Esophagus (tissue), 2 donors: Measurements from ENCODE around the gene NBEAL1. TPM values are rescaled to one million over a fixed set of nuclear protein-coding genes. Genes with fewer than 3 reads are reported as not detected.
"Not testable (repeated sequence)": the region's sequence is repeated elsewhere in the genome, so short reads cannot be mapped to it uniquely, and the experiment has no call there.

ENCODE experiments used
- H3K27ac ChIP-seq, 2 donors: one replicate each; pipeline ENCODE4 v1.5.1; 2013; ENCODE audit warnings: low read depth in 2 of 2, mild to moderate bottlenecking in 2 of 2, inconsistent platforms in 1 of 2, low read length in 1 of 2, moderate library complexity in 1 of 2
- H3K27me3 ChIP-seq, 2 donors: one replicate each; pipeline ENCODE4 v1.6.1; 2013; ENCODE audit warnings: low read length in 2 of 2, control low read depth in 1 of 2, mild to moderate bottlenecking in 1 of 2; ENCODE audit not compliant: insufficient read depth in 2 of 2, control insufficient read depth in 1 of 2
- H3K36me3 ChIP-seq, 2 donors: one replicate each; pipeline ENCODE4 v1.6.1; 2013; ENCODE audit warnings: low read length in 1 of 2; ENCODE audit not compliant: control insufficient read depth in 2 of 2, insufficient read depth in 2 of 2
- H3K4me1 ChIP-seq, 2 donors: one replicate each; pipeline ENCODE4 v1.6.1; 2013; ENCODE audit warnings: low read length in 1 of 2; ENCODE audit not compliant: control insufficient read depth in 2 of 2, insufficient read depth in 2 of 2
- H3K4me3 ChIP-seq, 2 donors: one replicate each; pipeline ENCODE4 v1.5.1; 2013; ENCODE audit warnings: low read length in 2 of 2, mild to moderate bottlenecking in 2 of 2, low read depth in 1 of 2, moderate library complexity in 1 of 2
- H3K9me3 ChIP-seq, 2 donors: one replicate each; pipeline ENCODE4 v1.6.1; 2013; ENCODE audit warnings: mild to moderate bottlenecking in 2 of 2, low read depth in 1 of 2, low read length in 1 of 2, moderate library complexity in 1 of 2; ENCODE audit not compliant: control insufficient read depth in 2 of 2, insufficient read depth in 1 of 2
- WGBS, 2 donors: extraction: QIAGEN DNeasy Blood & Tissue Kit; methylation state at CpG; one replicate each; pipeline ENCODE4 v1.1.7; 2013; 5-methylcytosine and 5-hydroxymethylcytosine counted together
- polyA plus RNA-seq, 2 donors: library from polyadenylated mRNA; stranded (reverse); fragments of 200-250 nt; gene quantifications; one replicate each; pipeline ENCODE4 v1.2.3, GENCODE V29; 2013
- donor health status: healthy with polysubstance abuse.
- donor health status: Bipolar disorder and iron deficiency.

Gene NBEAL1
- polyA plus RNA-seq, 2 donors, result 3.7 to 5.7 TPM

DNA sequence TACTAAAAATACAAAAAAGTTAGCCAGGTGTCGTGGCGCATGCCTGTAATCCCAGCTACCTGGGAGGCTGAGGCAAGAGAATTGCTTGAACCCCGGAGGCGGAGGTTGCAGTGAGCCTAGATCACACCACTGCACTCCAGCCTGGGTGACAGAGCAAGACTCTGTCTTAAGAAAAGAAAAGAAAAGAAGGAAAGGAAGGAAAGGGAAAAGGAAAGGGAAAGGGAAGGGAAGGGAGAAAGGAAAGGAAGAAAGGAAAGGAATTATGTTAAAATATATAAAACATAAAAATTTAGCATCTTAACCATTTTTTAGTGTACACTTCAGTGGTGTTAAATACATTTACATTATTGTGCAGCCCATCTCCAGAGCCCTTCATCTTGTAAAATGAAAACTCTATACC, 76.0 kb downstream of the NBEAL1 start:
- H3K4me3 ChIP-seq, H3K27me3 ChIP-seq, H3K9me3 ChIP-seq, H3K4me1 ChIP-seq, H3K27ac ChIP-seq, H3K36me3 ChIP-seq: not testable (repeated sequence)
- WGBS, 2 donors, result 95 to 97% methylated on average over 4 of the region's 4 CpGs

DNA sequence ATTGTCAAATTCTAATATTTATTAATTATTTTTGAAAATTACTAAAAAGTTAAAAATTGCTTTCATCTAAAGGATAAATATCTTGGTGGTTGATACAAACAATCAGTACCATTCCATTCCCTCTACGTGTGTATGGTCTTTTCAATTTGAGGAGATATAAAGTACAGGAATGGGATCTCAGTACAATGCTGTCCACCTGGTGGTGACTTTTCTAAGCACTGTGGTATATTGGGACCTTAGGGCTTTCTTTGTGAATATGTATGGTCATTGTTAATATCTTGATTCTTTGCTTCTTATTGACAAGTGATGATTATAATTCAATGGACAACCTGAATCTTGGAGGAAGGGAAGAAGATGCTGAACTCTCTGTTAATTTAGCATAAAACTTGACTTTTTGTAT, 83.1 kb downstream of the NBEAL1 start:
- Histone ChIP-seq H3K27me3 (no peaks in the 10 kb centered on the region), H3K4me1 (no peaks in the 10 kb centered on the region), H3K27ac (no peak overlapping the region), H3K36me3 (no peaks in the 10 kb centered on the region), H3K4me3 (no peak overlapping the region), H3K9me3 (no peaks in the 10 kb centered on the region)
- 70 to 85% methylated on average over 1 of the region's 1 CpG for WGBS, 2 donors

DNA sequence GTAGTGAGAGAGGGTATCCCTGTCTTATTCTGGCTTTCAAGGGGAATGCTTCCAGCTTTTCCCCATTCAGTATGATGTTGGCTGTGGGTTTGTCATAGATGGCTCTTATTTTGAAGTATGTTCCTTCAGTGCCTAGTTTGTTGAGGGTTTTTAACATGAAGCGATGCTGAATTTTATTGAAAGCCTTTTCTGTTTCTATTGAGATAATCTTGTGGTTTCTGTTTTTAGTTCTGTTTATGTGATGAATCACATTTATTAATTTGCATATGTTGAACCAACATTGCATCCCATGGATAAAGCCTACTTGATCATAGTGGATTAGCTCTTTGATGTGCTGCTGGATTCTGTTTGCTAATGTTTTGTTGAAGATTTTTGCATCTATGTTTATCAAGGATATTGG, 87.7 kb downstream of the NBEAL1 start:
- H3K27me3 ChIP-seq, H3K4me3 ChIP-seq, H3K36me3 ChIP-seq, H3K9me3 ChIP-seq, H3K27ac ChIP-seq, H3K4me1 ChIP-seq: not testable (repeated sequence)
- WGBS, 2 donors, result 65 to 71% methylated on average over 1 of the region's 1 CpG

DNA sequence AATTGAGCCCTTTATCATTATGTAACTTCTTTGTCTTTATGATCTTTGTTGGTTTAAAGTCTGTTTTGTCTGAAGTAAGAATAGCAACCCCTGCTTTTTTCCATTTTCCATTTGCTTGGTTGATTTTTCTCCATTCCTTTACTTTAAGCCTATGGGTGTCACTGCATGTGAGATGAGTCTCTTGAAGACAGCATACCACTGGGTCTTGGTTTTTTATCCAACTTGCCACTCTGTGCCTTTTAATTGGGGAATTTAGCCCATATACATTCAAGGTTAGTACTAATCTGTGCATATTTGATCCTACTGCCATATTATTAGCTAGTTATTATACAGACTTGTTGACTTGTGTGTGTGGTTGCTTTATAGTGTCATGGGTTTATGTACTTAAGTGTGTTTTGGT, 89.6 kb downstream of the NBEAL1 start:
- H3K27me3 ChIP-seq, result no peaks in the 10 kb centered on the region
- H3K27ac ChIP-seq, result no peak overlapping the region
- H3K9me3 ChIP-seq, result no peaks in the 10 kb centered on the region
- H3K4me1 ChIP-seq, result no peaks in the 10 kb centered on the region
- no peak overlapping the region for H3K4me3 ChIP-seq
- H3K36me3 ChIP-seq, result no peaks in the 10 kb centered on the region

GRCh38 chr2:203105996-203106395, 91.3 kb downstream of the NBEAL1 start:
- Histone ChIP-seq H3K27ac (no peak overlapping the region), H3K4me1 (no peaks in the 10 kb centered on the region), H3K9me3 (no peaks in the 10 kb centered on the region), H3K4me3 (no peak overlapping the region), H3K27me3 (no peaks in the 10 kb centered on the region), H3K36me3 (no peaks in the 10 kb centered on the region)

DNA sequence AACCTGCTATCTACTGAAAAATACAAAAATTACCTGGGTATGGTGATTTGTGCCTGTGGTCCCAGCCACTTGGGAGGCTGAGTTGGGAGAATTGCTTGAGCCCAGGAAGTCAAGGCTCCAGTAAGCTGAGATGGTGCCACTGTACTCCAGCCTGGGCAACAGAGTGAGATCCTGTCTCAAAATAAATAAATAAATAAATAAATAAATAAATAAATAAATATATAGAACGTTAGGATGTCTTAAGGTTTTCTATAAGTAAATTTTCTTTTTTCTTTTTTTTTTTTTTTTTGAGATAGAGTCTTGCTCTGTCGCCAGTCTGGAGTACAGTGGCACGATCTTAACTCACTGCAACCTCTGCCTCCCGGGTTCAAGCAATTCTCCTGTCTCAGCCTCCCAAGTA, 95.8 kb downstream of the NBEAL1 start:
- not testable (repeated sequence) for H3K4me3 ChIP-seq, H3K27ac ChIP-seq, H3K4me1 ChIP-seq, H3K36me3 ChIP-seq, H3K9me3 ChIP-seq, H3K27me3 ChIP-seq
- 71 to 73% methylated on average over 4 of the region's 4 CpGs for WGBS, 2 donors

DNA sequence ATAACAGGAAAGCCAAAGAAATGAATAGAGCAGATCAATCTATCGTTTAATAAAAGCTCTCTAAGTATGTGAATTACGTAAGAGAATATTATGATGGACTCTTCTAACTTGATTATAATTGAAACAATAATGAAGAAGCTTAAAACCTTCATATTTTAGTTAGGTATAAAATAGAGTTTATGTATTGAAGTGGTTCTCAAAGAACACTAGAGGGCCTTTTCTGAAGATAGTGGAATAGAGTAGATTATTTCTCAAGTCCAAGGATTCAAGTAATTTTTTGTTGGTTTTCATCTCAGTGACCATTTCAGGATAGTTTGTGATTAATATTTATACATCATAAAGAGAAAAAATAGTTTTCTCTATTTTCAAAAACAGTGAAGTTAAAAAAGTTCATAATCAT, 97.7 kb downstream of the NBEAL1 start:
- Histone ChIP-seq H3K9me3 (no peaks in the 10 kb centered on the region), H3K4me1 (no peaks in the 10 kb centered on the region), H3K4me3 (no peak overlapping the region), H3K36me3 (peaks cover 0 to 4% of the 10 kb centered on the region in 2 donors), H3K27ac (no peak overlapping the region), H3K27me3 (no peaks in the 10 kb centered on the region)
- 95 to 98% methylated on average over 2 of the region's 2 CpGs for WGBS, 2 donors

- H3K9me3 ChIP-seq, H3K4me1 ChIP-seq, H3K4me3 ChIP-seq, H3K27ac ChIP-seq, H3K36me3 ChIP-seq, H3K27me3 ChIP-seq: not testable (repeated sequence)
- WGBS, 2 donors, result 94 to 95% methylated on average over 7 of the region's 7 CpGs
These were observed 100.6 kb downstream of the NBEAL1 start for GRCh38 chr2:203115201-203115700.

DNA sequence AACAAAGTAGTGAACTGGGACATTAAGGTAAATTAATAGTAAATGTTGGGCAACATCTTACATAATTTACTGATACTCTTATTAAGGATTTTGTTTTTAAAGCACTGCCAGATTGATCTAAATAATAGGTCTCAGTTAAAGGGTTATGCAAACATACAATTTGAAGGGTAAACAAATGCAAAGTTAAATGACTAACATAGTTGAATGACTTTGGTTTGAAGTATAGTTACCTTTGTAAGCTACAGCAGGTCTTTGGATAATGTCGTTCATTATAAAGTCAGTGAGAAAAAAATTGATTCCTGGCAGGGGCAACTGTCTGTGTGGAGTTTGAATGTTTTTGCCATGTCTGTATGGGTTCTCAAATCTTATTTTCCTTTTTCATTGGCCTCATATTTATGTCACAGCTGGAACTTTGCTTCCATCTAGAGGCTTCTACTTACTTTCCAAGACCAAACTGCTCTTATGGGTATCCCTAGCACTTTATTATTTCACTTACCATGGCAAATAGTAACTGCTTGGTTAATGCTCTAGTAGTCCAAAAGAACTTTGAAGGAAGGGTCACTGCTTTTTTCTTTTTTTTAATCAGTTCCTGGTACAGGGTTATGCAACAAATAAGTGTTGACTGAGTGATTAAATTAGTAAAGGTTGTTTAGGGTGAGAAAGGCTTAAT, 107.8 kb downstream of the NBEAL1 start:
- Histone ChIP-seq H3K27me3 (no peaks in the 10 kb centered on the region), H3K27ac (no peak overlapping the region), H3K9me3 (no peaks in the 10 kb centered on the region), H3K4me1 (no peaks in the 10 kb centered on the region), H3K4me3 (no peak overlapping the region), H3K36me3 (no peaks in the 10 kb centered on the region)
- 47 to 53% methylated on average over 1 of the region's 1 CpG for WGBS, 2 donors

GRCh38 chr2:203126996-203127395, 112.3 kb downstream of the NBEAL1 start:
- Histone ChIP-seq H3K27ac (no peak overlapping the region), H3K36me3 (no peaks in the 10 kb centered on the region), H3K4me1 (no peaks in the 10 kb centered on the region)

More at GRCh38 chr2:203126996-203127395, 112.3 kb downstream of the NBEAL1 start:
- no peaks in the 10 kb centered on the region for H3K9me3 ChIP-seq
- H3K4me3 ChIP-seq, result no peak overlapping the region
- 88 to 91% methylated on average over 2 of the region's 2 CpGs for WGBS, 2 donors
- no peaks in the 10 kb centered on the region for H3K27me3 ChIP-seq
